HG03439 (cell line): ENCODE data around the gene DLG2.

Experiments used
- ATAC-seq: cut with Tn5 transposase; IDR thresholded peaks from one replicate; pipeline ENCODE4 v1.9.1; 2021; ENCODE audit warnings: mild to moderate bottlenecking, moderate library complexity; ENCODE audit not compliant: unreplicated experiment

The DLG2 gene

GRCh38 chr11:85572056-85572455 is 55.1 kb downstream of the DLG2 start:
- no peak for ATAC-seq

GRCh38 chr11:85569525-85569924 is 57.6 kb downstream of the DLG2 start:
- no peak for ATAC-seq

- ATAC-seq, result no peak
Measured at GRCh38 chr11:85558411-85558810, 68.7 kb downstream of the DLG2 start.

- no peak for ATAC-seq
Measured at GRCh38 chr11:85551881-85552280, 75.3 kb downstream of the DLG2 start.

GRCh38 chr11:85541683-85542082 is 85.5 kb downstream of the DLG2 start:
- no peak for ATAC-seq

- no peak for ATAC-seq
Measured at GRCh38 chr11:85540635-85541205, 86.4 kb downstream of the DLG2 start.

GRCh38 chr11:85540181-85540580 is 87.0 kb downstream of the DLG2 start:
- ATAC-seq, result no peak

- ATAC-seq, result no peak
Measured at GRCh38 chr11:85539740-85540139, 87.4 kb downstream of the DLG2 start.

GRCh38 chr11:85539029-85539689 is 88.0 kb downstream of the DLG2 start:
- ATAC-seq, result no peak

- no peak for ATAC-seq
Measured at GRCh38 chr11:85536438-85536837, 90.7 kb downstream of the DLG2 start.

GRCh38 chr11:85534806-85535205 is 92.3 kb downstream of the DLG2 start:
- no peak for ATAC-seq

GRCh38 chr11:85531191-85531897 is 95.8 kb downstream of the DLG2 start:
- no peak for ATAC-seq

- ATAC-seq, result no peak
Measured at GRCh38 chr11:85530634-85531033, 96.5 kb downstream of the DLG2 start.

- no peak for ATAC-seq
Measured at GRCh38 chr11:85526564-85526963, 100.6 kb downstream of the DLG2 start.

GRCh38 chr11:85525686-85526085 is 101.5 kb downstream of the DLG2 start:
- no peak for ATAC-seq

GRCh38 chr11:85517272-85517671 is 109.9 kb downstream of the DLG2 start:
- no peak for ATAC-seq

- no peak for ATAC-seq
Measured at GRCh38 chr11:85495918-85496317, 131.2 kb downstream of the DLG2 start.

GRCh38 chr11:85494396-85494795 is 132.7 kb downstream of the DLG2 start:
- no peak for ATAC-seq

GRCh38 chr11:85485902-85486301 is 141.2 kb downstream of the DLG2 start:
- ATAC-seq, result no peak

GRCh38 chr11:85483861-85484260 is 143.3 kb downstream of the DLG2 start:
- no peak for ATAC-seq

- ATAC-seq, result no peak
Measured at GRCh38 chr11:85481862-85482261, 145.3 kb downstream of the DLG2 start.
